Measurements from ENCODE around the gene EMC10.

EMC10 gene

GRCh38 chr19:50497022-50497405, 20.7 kb downstream of the EMC10 start:
- no peak for DNase-seq (ENCODE audit: low read depth)

DNA sequence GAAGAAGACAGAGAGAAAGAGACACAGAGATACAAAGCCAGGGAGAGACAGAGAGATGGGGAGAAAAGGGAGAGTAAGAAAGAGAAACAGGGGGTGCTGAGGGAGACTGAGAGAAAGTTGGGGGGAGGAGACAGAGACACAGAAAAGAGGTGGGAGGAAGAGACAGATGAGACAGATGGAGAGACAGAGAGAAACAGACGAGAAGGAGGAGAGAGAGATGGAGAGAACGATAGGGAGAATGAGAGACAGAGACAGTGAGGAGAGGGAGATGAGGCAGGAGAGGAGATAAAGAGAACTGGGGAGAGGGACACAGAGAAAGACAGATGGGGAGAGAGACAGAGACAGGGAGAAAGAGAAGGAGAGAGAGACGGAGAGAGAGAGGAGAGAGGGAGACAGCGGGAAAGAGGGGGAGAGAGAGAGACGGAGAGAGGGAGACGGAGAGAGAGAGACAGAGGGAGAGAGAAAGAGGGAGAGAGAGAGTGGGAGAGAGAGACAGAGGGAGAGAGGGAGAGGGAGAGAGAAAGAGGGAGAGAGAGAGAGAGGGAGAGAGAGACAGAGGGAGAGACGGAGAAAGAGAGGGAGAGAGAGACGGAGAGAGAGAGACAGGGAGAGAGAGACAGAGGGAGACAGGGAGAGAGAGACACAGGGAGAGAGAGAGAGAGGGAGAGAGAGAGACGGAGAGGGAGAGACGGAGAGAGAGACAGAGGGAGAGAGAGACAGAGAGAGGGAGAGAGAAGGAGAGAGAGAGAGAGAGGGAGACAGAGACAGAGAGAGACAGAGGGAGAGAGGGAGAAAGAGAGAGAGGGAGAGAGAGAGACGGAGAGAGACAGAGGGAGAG, 22.1 kb downstream of the EMC10 start:
- DNase-seq (ENCODE audit: low read depth), result no peak

GRCh38 chr19:50500060-50500752, 23.9 kb downstream of the EMC10 start:
- DNase-seq (ENCODE audit: low read depth), result no peak

DNA sequence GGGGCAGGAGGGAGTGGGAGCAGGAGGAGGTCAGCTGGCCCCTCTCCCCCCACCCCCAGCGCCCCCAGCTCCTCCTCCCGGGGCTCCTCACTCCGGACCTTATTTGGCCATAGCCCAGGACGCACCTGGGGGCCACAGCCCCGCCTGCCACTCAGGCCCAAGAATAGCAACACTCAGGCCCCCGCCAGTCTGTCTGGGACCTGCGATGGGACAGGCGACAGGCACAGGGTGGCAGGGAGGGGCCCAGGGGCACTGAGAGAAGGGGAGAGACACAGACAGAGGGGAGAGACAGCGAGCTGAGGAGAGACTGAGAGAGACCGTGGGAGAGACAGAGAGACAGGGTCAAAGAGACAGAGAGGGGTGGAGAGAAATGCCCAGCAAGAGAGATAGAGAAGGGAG, 24.4 kb downstream of the EMC10 start:
- no peak for DNase-seq (ENCODE audit: low read depth)

GRCh38 chr19:50501186-50501567, 24.9 kb downstream of the EMC10 start:
- DNase-seq (ENCODE audit: low read depth), result no peak

GRCh38 chr19:50501568-50502475, 25.5 kb downstream of the EMC10 start:
- DNase-seq (ENCODE audit: low read depth), result no peak

- DNase-seq (ENCODE audit: low read depth), result no peak
Observed at GRCh38 chr19:50505856-50506611, 29.7 kb downstream of the EMC10 start.

DNA sequence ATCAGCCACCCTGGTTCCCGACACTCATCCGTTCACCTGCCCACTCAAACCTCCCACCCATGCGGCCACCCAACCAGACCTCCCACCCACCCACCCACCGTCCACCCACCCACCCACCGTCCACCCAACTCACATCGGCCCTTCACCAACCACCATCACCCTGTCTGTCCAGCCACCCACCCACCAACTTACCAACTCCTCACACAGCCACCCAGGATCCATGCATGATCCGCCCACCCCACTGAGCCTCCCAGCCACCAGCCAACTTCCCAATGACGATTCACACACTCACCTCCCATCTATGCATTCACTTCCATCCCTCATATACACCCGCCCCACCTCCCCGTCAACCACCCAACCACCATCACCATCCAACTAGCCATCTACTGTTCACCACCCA, 30.4 kb downstream of the EMC10 start:
- DNase-seq (ENCODE audit: low read depth), result no peak

DNA sequence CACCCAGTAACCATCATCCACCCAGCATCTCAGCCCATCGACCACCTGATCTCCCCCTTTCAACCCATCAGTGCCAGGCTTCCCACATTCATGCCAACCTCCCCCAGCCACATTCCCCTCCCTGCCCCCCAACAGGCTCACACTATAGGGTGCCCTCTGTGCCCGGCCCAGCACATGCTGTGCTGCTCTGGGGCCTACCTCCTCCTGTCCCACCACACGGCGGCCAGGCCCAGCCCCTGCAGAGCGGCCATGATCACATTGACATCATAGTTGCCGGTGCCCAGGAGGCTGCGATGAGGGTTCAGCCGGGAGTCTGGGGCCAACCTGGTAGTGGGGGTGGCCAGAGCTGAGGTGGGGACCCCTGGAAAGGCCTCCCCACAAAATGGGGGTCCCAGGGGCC, 31.1 kb downstream of the EMC10 start:
- DNase-seq (ENCODE audit: low read depth), result no peak

GRCh38 chr19:50508843-50509190, 32.5 kb downstream of the EMC10 start:
- DNase-seq (ENCODE audit: low read depth), result no peak

- no peak for DNase-seq (ENCODE audit: low read depth)
Observed at GRCh38 chr19:50509366-50509765, 33.1 kb downstream of the EMC10 start.

DNA sequence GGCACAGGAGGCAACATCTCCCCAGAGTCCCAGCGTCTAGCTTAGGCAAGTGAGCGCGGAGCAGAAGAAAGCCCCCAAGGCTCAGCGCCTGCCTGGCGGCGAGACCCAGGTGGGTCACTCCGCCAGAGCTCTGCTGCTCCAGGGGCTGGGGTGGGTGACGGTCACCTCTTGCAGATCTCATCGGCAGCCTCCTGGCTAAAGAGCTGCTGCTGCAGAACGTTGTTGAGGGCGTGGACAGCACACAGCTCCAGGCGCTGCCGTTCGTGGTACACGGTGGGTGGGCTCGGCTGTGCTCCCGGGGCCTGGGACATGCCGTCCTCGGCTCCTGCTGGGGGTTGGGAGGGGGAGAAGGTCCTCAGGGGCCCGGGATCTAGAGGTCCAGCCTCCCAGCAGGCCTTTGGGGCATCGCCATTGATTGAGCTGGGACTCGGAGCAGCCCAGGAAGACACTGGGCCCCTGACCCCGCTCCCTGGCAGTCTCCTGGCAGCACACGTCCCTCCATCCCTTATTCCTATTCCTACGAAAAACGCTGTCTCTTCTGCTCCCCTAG, 33.9 kb downstream of the EMC10 start:
- DNase-seq (ENCODE audit: low read depth), result no peak

GRCh38 chr19:50510700-50511068, 34.4 kb downstream of the EMC10 start:
- no peak for DNase-seq (ENCODE audit: low read depth)

- peak; percentile 94 for DNase-seq (ENCODE audit: low read depth)
Observed at GRCh38 chr19:50511069-50511822, 34.9 kb downstream of the EMC10 start, which contains the start of gene JOSD2. JOSD2 (minus strand) TSS chr19:50511191; CDS start chr19:50510431, 760 bp downstream.

DNA sequence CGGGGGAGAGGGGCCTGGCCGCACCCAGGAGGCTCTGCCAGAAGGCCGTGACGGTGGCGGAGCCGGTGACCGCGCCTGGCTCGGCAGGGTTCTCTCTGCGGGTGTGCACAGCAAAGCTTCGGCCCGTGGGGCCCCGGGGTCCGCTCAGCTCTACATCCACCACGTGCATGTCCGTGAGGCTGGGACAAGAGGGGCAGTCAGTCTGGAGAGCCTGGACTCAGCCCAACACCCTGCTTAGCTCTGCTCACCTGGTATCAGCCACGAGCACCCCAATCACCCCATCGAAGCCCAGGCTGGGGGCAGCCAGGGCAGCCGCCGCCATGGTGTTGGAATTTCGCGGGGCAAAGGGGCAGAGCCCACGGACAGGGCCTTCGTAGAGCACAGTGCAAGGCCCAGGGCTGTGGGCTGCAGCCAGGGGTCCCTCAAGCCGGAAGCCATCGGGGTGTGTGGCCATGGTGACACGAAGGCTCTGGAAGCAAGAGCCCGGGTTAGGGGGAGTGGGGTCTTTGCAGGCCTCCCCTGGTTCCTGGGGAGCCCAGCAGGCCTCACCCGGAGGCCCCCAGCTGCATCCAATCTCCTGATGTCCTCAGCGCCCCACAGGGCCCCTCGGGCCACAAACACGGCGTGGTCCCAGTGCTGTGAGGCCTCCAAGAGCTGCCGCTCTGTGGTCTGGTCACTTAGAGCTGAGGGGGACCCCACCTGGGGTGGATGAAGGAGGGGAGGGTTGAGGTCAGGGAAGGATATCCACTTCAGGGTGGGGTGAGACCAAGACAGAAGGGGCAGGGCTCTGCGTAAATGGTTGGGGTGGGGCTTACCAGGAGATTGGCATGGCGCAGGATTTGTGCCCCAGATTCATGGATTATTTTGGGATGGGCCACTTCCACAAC, 36.0 kb downstream of the EMC10 start:
- no peak for DNase-seq (ENCODE audit: low read depth)

- DNase-seq (ENCODE audit: low read depth), result no peak
Observed at GRCh38 chr19:50512999-50513745, 36.9 kb downstream of the EMC10 start.

- DNase-seq (ENCODE audit: low read depth), result no peak
Observed at GRCh38 chr19:50513746-50514345, 37.5 kb downstream of the EMC10 start, which contains the start of gene ASPDH. ASPDH (minus strand) TSS chr19:50513913; CDS start chr19:50513823, 90 bp downstream.

GRCh38 chr19:50514346-50515167, 38.2 kb downstream of the EMC10 start:
- no peak for DNase-seq (ENCODE audit: low read depth)

Data from activated T-cell treated with anti-CD3 and anti-CD28 coated beads for 48 hours (primary cell).